Fibroblast of the aortic adventitia (primary cell): Measurements from ENCODE around the gene CHPF. TPM values are rescaled to one million over a fixed set of nuclear protein-coding genes. Genes with fewer than 3 reads are reported as not detected.

Source experiments
- DNase-seq: peaks from one replicate; pipeline ENCODE4 v3.0.0-alpha.2; 2010; ENCODE audit warnings: low read depth
- H3K4me3 ChIP-seq: 2 replicates; pipeline ENCODE4 v1.5.1; 2011; ENCODE audit warnings: low read depth, mild to moderate bottlenecking, control low read depth, low read length, moderate library complexity
- small RNA-seq: library from RNA; depleted of rRNA; stranded (forward); fragments of <200 nt; gene quantifications from one replicate; pipeline ENCODE3, GENCODE V24; 2012
- total RNA-seq: library from RNA; depleted of rRNA; stranded (reverse); fragments of >200 nt; gene quantifications from 2 replicates; pipeline ENCODE4 v1.2.3, GENCODE V29; 2012; ENCODE audit warnings: low replicate concordance
- TF ChIP-seq, protein P1 (sequence below): IDR thresholded peaks from 2 replicates; pipeline ENCODE4 v1.5.1; 2011; ENCODE audit warnings: mild to moderate bottlenecking, low read length, control low read depth, inconsistent platforms; ENCODE audit not compliant: insufficient read depth

Gene CHPF
- total RNA-seq, 1 donor, result 62.4 TPM

DNA sequence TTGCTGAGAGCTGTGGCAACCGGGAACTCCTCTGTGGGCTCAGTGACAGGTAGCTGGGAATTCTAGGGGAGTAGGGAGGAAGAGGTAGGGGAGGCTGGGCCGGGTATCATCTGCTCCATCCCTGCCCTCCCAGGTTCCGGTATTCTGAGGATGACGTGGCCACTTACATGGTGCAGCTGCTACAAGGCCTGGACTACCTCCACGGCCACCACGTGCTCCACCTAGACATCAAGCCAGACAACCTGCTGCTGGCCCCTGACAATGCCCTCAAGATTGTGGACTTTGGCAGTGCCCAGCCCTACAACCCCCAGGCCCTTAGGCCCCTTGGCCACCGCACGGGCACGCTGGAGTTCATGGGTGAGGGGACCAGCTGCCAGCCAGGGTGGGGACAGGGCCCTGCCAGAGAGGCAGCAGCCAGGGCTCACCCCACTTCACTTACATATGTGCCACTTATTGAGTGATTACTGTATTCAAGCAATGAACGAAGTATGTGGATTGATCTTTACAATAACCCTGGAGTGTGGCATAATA lies 52.9 kb downstream of the CHPF start:
- TF ChIP-seq, protein P1, sequence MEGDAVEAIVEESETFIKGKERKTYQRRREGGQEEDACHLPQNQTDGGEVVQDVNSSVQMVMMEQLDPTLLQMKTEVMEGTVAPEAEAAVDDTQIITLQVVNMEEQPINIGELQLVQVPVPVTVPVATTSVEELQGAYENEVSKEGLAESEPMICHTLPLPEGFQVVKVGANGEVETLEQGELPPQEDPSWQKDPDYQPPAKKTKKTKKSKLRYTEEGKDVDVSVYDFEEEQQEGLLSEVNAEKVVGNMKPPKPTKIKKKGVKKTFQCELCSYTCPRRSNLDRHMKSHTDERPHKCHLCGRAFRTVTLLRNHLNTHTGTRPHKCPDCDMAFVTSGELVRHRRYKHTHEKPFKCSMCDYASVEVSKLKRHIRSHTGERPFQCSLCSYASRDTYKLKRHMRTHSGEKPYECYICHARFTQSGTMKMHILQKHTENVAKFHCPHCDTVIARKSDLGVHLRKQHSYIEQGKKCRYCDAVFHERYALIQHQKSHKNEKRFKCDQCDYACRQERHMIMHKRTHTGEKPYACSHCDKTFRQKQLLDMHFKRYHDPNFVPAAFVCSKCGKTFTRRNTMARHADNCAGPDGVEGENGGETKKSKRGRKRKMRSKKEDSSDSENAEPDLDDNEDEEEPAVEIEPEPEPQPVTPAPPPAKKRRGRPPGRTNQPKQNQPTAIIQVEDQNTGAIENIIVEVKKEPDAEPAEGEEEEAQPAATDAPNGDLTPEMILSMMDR, result no peak
- no peak overlapping the region for H3K4me3 ChIP-seq
- DNase-seq, result no peak

DNA sequence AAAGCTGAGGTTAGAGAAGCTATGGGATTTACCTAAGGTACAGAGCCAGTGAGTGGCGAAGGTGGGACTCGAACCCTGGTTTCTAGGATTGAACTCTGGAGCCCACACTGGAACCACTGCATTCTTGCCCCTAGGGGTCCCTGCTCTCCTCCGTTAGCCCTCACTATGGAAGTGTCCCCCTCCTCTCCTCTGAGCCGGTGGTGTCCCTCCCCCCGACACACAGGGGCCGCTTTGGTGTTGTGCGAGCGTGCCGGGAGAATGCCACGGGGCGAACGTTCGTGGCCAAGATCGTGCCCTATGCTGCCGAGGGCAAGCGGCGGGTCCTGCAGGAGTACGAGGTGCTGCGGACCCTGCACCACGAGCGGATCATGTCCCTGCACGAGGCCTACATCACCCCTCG lies 53.4 kb downstream of the CHPF start:
- DNase-seq, result no peak
- no peak overlapping the region for H3K4me3 ChIP-seq
- TF ChIP-seq, protein P1, result peak; percentile 4

DNA sequence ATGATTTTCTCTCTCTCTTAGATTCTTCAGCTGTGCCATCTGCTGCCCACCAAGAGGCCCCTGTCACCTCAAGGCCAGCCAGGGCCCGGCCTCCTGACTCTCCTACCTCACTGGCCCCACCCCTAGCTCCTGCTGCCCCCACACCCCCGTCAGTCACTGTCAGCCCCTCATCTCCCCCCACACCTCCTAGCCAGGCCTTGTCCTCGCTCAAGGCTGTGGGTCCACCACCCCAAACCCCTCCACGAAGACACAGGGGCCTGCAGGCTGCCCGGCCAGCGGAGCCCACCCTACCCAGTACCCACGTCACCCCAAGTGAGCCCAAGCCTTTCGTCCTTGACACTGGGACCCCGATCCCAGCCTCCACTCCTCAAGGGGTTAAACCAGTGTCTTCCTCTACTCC lies 54.3 kb downstream of the CHPF start:
- TF ChIP-seq, protein P1, result no peak
- DNase-seq, result no peak
- no peak overlapping the region for H3K4me3 ChIP-seq

Small RNA genes within 50 kb of the gene (small RNA-seq; reads per million reads assigned to genes)
- gene MIR3132, result not detected
- gene RN7SKP213, result not detected

Other genes with a start within 250 kb of the CHPF start
- gene PTPRN, start 234.4 kb downstream of the CHPF start, total RNA-seq, result 0.36 and 1.8 TPM in 2 replicates
- gene RESP18, start 211.1 kb downstream of the CHPF start, total RNA-seq, result not detected in 2 replicates
- gene DNPEP, start 155.9 kb downstream of the CHPF start, total RNA-seq, result 33.2 and 55.0 TPM in 2 replicates
- 3.3 and 4.7 TPM in 2 replicates for gene DES, start 125.4 kb downstream of the CHPF start, total RNA-seq
- gene SPEG, start 109.0 kb downstream of the CHPF start, total RNA-seq, result 22.7 and 36.1 TPM in 2 replicates
- gene GMPPA, start 44.9 kb downstream of the CHPF start, total RNA-seq, result 16.6 and 66.3 TPM in 2 replicates
- gene ASIC4, start 29.3 kb downstream of the CHPF start, total RNA-seq, result not detected in 2 replicates
- 1.1 and 2.8 TPM in 2 replicates for gene TMEM198, start 219 bp upstream of the CHPF start, total RNA-seq
- gene OBSL1, start 27.7 kb upstream of the CHPF start, total RNA-seq, result 39.2 and 90.4 TPM in 2 replicates
- 0.18 and 2.0 TPM in 2 replicates for gene INHA, start 28.5 kb upstream of the CHPF start, total RNA-seq
- 11.7 and 12.3 TPM in 2 replicates for gene STK11IP, start 54.0 kb upstream of the CHPF start, total RNA-seq
- 2.5 and 14.7 TPM in 2 replicates for gene SLC4A3, start 83.8 kb upstream of the CHPF start, total RNA-seq